Eye (tissue), 1 donor: ENCODE data around the gene THADA.

Source experiments
- DNase-seq: peaks from one replicate; pipeline ENCODE4 v3.0.0-alpha.2; 2015

THADA gene

GRCh38 chr2:43345872-43346271 lies 250.0 kb downstream of the THADA start:
- DNase-seq: no peak

- no peak for DNase-seq
Measured at GRCh38 chr2:43345391-43345813, 250.4 kb downstream of the THADA start.

- DNase-seq: no peak
Measured at GRCh38 chr2:43344868-43345373, 250.9 kb downstream of the THADA start.

GRCh38 chr2:43343573-43344304 lies 252.1 kb downstream of the THADA start:
- peak; percentile 88 for DNase-seq

GRCh38 chr2:43341959-43342757 lies 253.7 kb downstream of the THADA start:
- DNase-seq: no peak

GRCh38 chr2:43340945-43341356 lies 254.9 kb downstream of the THADA start:
- peak; percentile 54 for DNase-seq

GRCh38 chr2:43340066-43340465 lies 255.8 kb downstream of the THADA start:
- DNase-seq: no peak

- peak; percentile 45 for DNase-seq
Measured at GRCh38 chr2:43333656-43334144, 262.1 kb downstream of the THADA start.

- no peak for DNase-seq
Measured at GRCh38 chr2:43333101-43333655, 262.7 kb downstream of the THADA start.

GRCh38 chr2:43332653-43333052 lies 263.2 kb downstream of the THADA start:
- no peak for DNase-seq

- DNase-seq: no peak
Measured at GRCh38 chr2:43331422-43331821, 264.4 kb downstream of the THADA start.

GRCh38 chr2:43329637-43330036 lies 266.2 kb downstream of the THADA start:
- no peak for DNase-seq

- no peak for DNase-seq
Measured at GRCh38 chr2:43328832-43329231, 267.0 kb downstream of the THADA start.

- no peak for DNase-seq
Measured at GRCh38 chr2:43328133-43328532, 267.7 kb downstream of the THADA start.

GRCh38 chr2:43327119-43327518 lies 268.7 kb downstream of the THADA start:
- DNase-seq: no peak

GRCh38 chr2:43326101-43326825 lies 269.6 kb downstream of the THADA start:
- no peak for DNase-seq

GRCh38 chr2:43325107-43325811 lies 270.6 kb downstream of the THADA start:
- DNase-seq: no peak

GRCh38 chr2:43324259-43325106 lies 271.4 kb downstream of the THADA start:
- peak; percentile 49 for DNase-seq

GRCh38 chr2:43323857-43324256 lies 272.0 kb downstream of the THADA start:
- DNase-seq: no peak

GRCh38 chr2:43321446-43321845 lies 274.4 kb downstream of the THADA start:
- no peak for DNase-seq

GRCh38 chr2:43319541-43319940 lies 276.3 kb downstream of the THADA start:
- no peak for DNase-seq
